M059J (cell line): Measurements from ENCODE around the gene INTS13. TPM values are rescaled to one million over a fixed set of nuclear protein-coding genes. Genes with fewer than 3 reads are reported as not detected.
"Not testable (repeated sequence)": the region's sequence is repeated elsewhere in the genome, so short reads cannot be mapped to it uniquely, and the experiment has no call there.

Experiments used
- DNase-seq: peaks from one replicate; pipeline ENCODE4 v3.0.0-alpha.2; 2012; ENCODE audit warnings: low read depth
- total RNA-seq: library from RNA; depleted of rRNA; stranded (reverse); fragments of >200 nt; shearing (Covaris generic); gene quantifications from 2 replicates; pipeline ENCODE4 v1.2.3, GENCODE V29; 2014

INTS13 gene
- total RNA-seq, 1 experiment from 2014 or later = 71.4 TPM

DNA sequence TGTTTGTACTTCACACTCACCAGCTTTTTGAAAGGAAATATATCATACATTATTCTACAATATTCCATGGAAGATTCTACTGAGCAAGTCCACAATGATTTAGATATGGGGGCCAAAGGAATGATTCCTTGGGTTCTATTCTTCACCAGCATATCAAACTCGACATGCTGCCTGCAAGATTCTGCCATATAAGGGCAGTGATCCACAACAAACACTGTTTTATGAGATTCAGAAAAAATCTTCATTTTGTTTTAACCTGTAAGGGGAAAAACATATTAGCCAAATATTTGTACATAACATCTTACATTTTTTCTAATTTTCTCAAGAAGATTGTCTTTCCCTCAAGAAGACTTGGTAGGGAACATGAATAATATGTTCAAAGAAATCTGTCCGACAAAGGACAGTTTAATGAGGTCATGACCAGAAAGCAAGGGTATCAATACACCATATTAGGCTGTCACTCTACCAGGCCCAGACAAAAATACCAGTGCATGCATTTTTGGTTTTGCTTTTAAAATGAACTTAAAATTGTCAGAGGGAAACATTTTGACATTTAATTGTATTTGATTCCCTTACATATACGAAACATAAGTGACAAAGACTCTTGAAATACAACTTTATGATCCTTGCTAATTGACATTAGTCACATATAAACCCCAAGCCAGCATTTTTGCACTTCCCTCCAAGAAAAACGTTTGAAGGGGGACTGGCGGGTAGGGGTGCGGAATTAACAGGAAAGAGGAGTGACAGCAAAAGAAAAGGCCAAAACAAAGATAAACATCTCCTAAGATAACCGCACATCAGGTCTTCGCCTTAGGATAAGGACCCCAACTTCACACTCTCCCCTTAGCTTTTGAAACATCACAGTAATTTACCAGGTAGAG lies 980 bp downstream of the INTS13 start:
- peak; percentile 33 for DNase-seq

- no peak for DNase-seq
These were observed 2.0 kb downstream of the INTS13 start for GRCh38 chr12:26935636-26936378.

DNA sequence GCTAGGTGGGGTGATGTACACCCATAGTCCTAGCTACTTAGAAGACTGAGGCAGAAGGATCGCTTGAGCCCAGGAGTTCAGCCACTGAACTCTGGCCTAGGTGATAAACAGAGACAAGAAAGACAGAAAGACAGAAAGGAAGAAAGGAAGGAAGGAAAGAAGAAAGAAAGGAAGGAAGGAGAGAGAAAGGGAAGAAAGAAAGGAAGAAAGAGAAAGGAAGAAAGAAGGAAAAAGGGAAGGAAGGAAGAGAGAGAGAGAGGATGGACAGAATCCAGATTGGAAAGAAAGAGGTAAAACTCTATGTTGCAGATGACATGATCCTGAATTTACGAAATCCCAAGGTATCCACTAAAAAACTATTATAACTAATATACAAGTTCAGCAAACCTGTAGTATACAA lies 8.2 kb downstream of the INTS13 start:
- no peak for DNase-seq

- DNase-seq = no peak
These were observed 9.1 kb downstream of the INTS13 start for GRCh38 chr12:26928661-26929060.

DNA sequence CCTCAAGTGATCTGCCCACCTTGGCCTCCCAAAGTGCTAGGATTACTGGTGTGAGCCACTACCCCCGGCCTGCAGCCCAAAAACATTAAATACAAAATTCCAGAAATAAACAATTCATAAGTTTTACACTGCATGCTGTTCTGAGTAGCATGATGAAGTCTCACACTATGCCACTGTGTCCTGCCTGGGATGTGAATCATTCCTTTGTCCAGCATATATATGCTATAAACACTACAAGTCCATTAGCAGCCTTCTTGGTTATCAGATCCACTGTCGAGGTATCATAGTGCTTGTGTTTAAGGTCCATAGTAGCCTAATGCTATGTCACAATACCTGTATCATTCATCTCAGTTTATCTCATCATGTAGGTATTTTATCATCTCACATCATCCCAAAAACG lies 15.9 kb downstream of the INTS13 start:
- no peak for DNase-seq

- DNase-seq = no peak
These were observed 18.6 kb downstream of the INTS13 start for GRCh38 chr12:26919216-26919555.

DNA sequence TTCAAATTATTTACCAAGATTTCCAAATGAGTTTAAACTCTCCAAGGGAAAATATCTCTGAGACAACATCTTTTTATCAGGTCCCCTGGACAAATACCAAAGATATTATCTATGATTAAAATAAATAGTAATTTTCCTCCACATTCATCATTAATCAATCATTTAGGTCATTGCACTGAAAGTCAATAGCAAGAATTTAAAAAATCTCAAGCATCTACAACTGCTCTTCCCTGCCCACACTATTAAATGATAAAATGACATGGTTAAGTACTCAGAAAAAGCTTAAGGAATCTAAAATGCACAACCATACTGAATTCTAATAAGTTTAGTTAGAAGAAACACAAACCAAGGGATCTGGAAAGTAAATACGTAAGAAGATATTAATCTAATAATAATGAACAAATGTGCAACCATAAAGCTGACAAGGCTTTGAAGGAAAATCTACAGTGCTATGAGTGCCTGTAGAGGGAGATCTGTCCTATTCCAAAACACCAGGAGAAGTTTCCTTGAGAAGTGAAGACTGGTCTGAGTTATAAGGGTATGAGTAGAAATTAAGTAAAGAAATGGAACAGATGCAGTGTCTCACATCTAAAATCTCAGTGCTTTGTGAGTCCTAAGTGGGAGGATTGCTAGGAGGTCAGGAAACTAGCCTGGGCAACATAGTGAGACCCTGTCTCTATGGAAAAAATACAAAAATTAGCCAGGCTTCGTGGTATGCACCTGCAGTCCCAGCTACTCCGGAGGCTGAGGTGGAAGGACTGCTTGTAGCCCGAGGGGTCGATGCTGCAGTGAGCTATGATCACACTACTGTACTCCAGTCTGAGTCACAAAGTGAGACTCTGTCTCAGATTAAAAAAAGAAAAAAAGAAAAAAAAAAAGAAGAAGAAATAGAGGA lies 19.2 kb downstream of the INTS13 start:
- DNase-seq = peak; percentile 25

DNA sequence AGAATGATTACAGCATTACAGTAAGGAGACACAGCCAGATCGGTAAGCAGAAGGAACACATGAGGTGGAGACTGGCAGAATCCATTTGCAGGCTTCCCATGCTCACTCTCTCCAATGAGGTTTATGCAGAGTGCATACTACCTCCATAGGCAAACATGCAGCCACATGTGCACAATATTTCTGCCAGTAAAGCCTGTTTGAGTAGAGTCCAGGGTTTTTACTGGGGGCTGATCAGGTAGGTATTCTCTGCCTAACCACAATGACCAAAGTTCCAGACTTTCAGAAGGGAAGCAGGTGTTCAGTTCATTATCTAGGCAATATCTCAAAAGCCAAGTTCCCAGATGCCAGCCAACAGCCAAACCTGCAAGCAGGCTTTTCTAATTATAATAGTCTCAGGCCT lies 31.1 kb downstream of the INTS13 start:
- no peak for DNase-seq

- no peak for DNase-seq
These were observed 31.8 kb downstream of the INTS13 start for GRCh38 chr12:26906024-26906423.

DNA sequence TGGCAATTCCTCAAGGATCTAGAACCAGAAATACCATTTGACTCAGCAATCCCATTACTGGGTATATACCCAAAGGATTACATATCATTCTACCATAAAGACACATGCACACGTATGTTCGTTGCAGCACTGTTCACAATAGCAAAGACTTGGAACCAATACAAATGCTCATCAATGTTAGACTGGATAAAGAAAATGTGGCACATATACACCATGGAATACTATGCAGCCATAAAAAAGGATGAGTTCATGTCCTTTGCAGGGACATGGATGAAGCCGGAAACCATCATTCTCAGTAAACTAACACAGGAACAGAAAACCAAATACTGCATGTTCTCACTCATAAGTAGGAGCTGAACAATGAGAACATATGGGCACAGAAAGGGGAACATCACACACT lies 34.4 kb downstream of the INTS13 start:
- DNase-seq = not testable (repeated sequence)

- DNase-seq = peak; percentile 11
These were observed 40.9 kb downstream of the INTS13 start for GRCh38 chr12:26896913-26897312.

DNA sequence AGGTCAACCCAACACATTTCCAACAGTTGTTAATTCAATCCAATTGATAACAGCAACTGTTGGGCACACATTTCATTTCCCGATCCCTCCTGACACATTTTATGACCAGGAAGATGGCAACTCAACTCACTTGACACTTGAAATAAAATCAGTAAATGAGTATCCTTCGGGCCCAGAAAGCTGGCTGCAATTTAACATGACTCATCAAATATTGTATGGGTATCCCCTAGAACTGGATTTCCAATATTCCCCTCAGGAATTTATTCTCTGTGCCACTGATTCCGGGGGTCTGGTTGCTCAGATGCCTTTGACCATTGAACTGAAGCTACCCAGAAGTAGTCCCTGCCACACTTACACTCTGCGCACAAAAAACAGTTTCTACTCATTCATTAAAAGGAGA lies 42.1 kb downstream of the INTS13 start:
- no peak for DNase-seq

DNA sequence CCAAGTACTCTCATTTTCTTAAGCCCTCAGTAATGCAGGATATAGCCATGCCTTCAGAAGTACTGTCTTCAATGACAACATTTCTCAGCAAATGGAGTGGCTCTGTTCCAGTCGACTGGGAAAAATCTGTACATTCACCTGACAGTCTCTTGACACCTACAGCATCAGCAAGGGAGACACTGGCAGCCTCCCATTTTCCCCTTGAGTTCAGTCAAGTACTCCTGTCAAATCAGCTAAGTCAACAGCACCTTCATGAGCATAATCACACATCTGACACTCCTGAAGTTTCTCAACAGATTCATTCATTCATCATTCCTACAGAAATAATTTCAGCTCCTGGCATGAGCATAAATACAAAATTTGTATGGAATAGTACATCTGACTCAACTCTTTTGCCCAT lies 46.1 kb downstream of the INTS13 start:
- DNase-seq = no peak

DNA sequence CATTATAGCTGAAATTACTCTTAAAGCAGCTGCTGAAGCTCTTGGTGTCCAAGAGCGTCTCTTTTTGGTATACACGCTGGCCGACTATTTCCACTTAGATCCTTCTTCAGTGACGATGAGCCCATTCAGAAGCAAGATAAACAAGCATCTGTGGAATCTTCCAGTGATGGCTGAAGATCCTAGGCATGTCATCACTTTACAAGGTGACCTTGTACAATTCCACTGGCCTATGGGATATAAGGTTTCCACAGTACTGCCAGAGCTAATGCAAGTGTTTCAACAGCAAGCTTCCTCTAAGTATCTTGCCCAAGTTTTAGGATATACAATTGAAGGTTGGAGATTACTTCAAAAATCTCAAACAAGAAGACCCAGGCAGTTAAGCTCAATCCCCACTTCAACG lies 47.0 kb downstream of the INTS13 start:
- DNase-seq = no peak

GRCh38 chr12:26884765-26885576 lies 52.8 kb downstream of the INTS13 start:
- DNase-seq = peak; percentile 76

GRCh38 chr12:26880625-26881024 lies 57.2 kb downstream of the INTS13 start:
- DNase-seq = no peak

- DNase-seq = peak; percentile 9
These were observed 59.1 kb downstream of the INTS13 start for GRCh38 chr12:26878661-26879119.

GRCh38 chr12:26874501-26875296 lies 63.1 kb downstream of the INTS13 start:
- DNase-seq = peak; percentile 3

- no peak for DNase-seq
These were observed 65.2 kb downstream of the INTS13 start for GRCh38 chr12:26872625-26873024.

DNA sequence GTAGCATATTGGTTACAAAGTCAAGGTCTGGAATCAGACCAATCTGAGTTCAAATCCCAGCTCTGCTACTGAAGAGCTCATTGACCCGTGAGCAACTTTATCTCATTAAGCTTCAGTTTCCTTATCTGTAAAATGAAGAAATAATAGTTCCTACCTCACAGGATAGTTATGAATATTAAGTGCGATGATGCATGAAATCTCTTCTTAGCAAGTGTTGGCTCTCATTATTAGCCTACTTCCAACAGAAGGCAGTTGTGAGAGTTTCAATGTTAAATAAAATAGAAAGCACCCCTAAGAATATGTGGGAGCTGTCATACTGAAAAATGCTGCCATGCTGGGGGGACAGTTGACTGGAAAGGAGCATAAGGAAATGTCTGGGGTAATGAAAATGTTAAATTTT lies 65.8 kb downstream of the INTS13 start:
- no peak for DNase-seq
